KBM-7 (cell line): ENCODE results near the gene RAB44.

Experiments used
- DNase-seq: peaks from one replicate; pipeline ENCODE4 v3.0.0-alpha.2; 2015
- in situ Hi-C: fragments of 300-500 bp; cut with MboI; formaldehyde crosslinking; loops from 2 replicates; pipeline ENCODE4 v1.14.3; 2020; ENCODE audit warnings: low sequenced_read_pairs, low pct_unique_long_range_greater_than_20kb, mixed read lengths

The RAB44 gene

DNA sequence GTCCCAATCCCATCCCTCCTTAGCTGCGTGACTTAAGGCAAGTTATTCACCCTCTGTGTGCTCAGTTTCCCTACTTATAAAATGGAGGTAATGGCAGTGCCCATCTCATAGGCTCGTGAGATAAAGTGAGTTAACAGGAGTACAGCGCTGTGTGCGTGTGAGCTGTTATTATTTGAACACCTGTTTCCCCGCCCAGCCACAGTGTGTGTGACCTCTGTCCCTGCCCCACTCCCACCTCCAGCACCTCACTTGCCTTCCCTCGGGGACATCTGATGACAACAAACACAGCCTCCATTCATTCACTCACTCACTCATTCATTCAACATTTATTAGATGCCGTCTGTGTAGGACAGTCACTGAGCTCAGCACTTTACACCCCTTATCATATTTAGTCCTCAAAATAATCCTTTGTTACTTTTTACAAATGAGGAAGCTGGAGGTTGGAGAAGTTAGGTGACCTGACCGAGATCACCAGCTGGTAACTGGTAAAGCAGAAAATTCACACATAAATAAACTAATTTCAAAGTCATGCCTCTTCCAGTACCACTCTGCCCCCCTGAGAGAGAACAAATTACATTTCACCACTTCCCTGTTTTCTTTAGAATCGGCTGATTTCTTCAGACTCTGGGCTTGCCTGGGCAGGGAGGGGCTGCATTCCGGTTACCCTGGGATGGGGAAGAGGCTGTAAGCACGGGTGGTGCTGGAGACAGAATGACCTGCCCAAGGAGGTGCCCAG, 83.0 kb downstream of the RAB44 start:
- in situ Hi-C loops = no loop called here
- peak; percentile 77 for DNase-seq

DNA sequence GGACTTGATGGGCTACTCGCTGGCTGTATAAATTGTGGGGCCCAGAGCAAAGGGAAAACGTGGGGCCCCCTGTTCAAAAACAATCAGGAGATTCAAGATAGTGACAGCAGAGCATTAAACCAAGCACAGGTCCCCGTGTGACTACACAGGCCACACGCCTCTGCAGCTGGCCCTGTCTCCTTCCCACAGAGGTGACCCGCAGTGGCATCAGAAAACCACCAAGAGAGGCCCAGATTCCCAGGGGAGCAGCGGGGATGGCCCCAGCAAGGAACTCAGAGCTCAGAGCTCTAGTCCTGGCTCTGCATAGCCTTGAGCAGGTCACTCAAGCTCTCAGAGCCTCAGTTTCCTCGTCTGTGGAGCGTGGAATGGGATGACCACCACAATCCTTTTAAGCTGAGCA, 84.0 kb downstream of the RAB44 start:
- in situ Hi-C loops = no loop called here
- no peak for DNase-seq
